GM21786 (cell line): Measurements from ENCODE around the gene FJX1.
"Not testable (repeated sequence)": the region's sequence is repeated elsewhere in the genome, so short reads cannot be mapped to it uniquely, and the experiment has no call there.

Source experiments
- ATAC-seq: cut with Tn5 transposase; IDR thresholded peaks from one replicate; pipeline ENCODE4 v1.9.1; 2021; ENCODE audit not compliant: unreplicated experiment

Gene FJX1

GRCh38 chr11:35629914-35630313, 11.7 kb downstream of the FJX1 start:
- ATAC-seq = no peak

DNA sequence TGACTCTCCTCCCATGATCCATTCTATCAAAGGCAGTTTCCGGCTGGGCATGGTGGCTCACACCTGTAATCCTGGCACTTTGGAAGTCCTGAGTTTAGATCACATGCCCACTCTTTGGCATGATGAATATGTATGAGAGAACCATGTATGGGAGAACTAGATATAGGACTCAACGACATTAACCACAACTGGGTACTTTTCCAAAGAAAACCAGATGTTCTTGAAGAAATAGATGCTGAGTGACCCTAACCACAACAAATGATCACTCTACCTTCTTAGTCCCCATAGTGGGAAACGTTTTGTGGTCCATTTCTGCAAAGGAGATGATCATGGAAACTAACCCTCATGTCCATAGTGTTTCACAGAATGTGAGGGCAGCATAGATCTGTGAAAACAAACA, 13.6 kb downstream of the FJX1 start:
- ATAC-seq = no peak

DNA sequence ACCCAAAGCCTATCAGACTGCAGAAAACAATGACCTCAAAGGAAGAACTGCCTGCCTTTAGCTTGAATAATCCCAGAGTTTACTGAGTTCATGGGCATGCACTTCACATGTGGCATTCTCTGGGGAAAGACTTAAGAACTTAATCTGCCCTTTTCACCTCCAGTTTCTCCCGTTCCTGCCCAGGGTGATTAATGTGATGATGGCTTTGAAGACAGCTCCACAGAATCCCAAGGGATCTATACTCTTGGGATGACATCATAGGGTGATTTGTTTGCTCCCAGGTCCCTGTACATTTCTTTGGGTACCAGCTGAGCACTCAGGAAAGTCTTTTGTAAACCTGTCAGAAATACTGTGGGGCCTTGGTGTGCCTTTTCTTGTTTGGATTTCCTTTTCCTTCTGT, 14.0 kb downstream of the FJX1 start:
- no peak for ATAC-seq

GRCh38 chr11:35633827-35634423, 15.7 kb downstream of the FJX1 start:
- no peak for ATAC-seq

GRCh38 chr11:35635933-35636332, 17.7 kb downstream of the FJX1 start:
- ATAC-seq = no peak

DNA sequence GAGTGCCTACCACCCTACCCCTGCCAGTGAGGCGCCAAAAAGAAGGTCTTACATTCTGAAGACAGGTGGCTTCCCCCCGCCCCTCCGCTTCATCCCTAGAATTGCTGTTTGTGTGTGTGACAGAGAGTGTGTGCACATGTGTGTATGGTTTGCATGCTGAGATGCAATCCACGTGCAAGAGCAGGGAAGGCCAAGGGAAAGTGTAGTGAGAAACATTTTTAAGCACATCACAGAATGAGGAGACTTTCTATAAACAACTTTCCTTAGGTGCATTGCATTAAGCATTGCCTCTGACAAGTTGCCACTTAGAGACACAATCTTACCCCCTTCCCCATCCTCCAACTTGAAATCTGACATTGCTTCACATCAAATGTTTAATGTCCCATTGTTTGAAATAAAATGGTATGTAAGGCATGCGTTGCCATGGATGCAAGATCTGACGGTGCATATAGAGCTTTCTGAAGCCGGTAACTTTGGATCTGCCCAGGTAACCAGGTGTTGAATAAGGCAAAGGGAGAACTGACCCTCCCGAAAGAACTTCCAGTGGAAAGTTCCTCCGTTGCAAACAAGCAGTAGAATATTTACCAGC, 21.4 kb downstream of the FJX1 start:
- no peak for ATAC-seq

GRCh38 chr11:35641171-35641897, 23.1 kb downstream of the FJX1 start:
- no peak for ATAC-seq

DNA sequence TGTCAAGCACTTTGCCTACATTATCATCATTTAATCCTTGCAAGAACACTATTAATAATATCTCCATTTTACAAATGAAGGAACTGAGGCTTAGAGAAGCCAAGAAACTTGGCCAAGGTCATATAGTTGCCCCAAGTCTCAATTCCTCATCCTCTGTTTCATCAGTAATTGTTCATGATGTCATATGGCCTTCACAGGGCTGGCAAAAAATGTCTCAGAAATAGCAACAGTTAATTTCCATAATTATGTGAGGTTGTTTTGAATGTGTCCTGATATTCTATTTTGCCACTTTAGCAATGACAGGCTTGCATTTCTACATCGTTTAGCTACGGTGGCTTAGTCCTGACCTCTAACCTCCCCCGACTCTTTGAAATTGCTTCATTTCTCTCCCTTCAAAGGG, 23.7 kb downstream of the FJX1 start:
- no peak for ATAC-seq

DNA sequence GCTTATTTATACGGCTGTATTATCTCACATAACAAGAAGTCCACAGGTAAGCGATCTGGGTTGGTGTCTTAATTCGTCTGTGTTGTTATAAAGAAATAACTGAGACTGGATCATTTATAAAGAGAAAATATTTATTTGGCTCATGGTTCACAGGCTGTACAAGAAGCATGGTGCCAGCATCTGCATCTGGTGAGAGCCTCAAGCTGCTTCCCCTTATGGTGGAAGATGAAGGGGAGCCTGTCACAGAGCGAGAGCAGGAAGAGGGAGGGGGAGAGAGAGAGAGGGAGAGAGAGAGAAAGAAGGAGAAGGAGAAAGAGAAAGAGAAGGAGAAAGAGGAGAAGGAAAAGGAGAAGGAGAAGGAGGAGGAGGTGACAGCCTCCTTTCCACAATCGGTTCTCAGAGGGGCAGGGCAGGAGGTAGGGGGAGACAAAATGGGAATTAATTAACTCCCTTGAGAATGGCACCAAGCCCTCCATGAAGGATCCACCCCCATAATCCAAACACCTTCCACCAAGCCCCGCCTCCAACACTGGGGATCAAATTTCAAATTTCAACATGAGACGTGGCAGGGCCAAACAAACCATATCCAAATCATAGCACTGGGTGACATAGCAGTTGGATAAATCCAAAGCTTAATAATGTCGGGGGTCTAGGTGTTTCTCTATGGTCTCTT, 29.3 kb downstream of the FJX1 start:
- no peak for ATAC-seq

DNA sequence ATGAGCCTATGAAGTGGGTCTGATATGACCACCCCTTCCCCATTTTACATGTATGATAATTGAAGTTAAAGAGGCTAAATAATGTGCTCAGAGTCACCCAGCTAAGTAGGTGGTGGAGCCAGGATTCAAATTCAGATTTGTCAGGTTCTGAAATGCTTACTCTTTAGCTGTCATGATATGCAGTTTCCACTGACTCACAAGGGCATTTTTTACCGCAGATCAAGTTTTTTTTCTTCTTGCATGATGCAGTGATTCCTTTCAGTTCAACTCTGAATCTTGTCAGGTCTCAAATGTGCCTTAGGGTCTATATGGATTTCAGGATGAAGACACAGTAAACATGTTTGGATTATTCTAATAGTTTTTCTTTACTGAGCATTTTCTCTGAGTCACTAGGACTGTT, 31.7 kb downstream of the FJX1 start:
- ATAC-seq = no peak

DNA sequence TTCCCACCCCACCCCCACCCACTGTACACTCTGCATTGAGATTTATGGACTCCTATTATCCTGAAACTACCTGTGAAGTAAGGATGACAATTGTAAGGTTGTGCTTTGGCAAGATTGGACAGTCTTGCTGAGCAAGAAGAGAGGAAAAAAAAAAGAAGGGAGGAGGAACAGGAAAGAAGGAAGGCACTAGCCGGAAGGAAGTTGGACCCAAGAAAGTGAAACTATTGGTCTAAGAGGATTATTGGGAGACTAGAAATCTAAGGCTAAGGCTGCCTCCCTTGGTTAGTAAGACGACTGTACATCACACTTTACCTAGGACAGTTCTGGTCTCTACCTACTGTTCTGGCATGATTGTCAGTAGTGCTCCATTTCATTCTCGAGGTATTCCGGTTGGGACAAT, 32.2 kb downstream of the FJX1 start:
- no peak for ATAC-seq

DNA sequence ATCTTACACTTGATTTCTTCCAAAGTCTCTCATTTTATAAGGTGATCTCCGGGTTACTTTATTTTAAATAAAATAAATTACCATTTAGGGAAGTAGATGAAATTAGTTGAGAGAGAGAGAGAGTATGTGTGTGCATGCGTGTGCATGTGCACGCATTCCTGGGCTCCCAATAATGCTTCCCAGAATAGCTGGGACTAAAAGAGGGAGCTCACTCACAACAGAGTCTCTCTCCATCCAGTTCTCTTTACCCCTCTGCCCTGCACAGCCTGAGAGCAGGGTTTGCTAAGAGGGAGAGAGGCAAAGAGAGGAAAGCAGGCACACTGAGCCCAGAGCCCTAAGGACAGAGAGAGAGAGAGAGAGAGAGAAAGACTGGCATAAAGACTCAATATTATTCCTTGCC, 33.0 kb downstream of the FJX1 start:
- no peak for ATAC-seq

- ATAC-seq = not testable (repeated sequence)
These were observed 34.5 kb downstream of the FJX1 start for GRCh38 chr11:35652786-35653185.

DNA sequence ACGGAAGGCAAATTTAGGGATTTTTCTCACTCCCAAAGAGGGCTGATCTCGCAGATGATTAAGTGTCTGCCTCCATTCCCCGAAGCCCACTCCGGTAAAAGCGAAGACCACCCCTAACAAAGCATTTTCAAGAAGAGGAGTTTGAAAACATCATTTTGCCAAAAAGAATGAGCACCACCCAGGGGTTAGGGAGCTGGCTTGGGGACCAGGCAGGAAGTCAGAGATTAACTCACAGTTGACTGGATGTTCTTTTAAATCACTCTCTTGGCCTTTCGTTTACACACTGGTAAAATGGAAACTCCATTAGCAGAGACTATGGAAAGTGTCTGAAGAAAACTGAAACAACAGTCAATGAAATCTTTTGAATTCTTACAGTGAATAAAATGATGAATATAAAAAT, 36.5 kb downstream of the FJX1 start:
- no peak for ATAC-seq

- ATAC-seq = no peak
These were observed 37.0 kb downstream of the FJX1 start for GRCh38 chr11:35655254-35655653.

DNA sequence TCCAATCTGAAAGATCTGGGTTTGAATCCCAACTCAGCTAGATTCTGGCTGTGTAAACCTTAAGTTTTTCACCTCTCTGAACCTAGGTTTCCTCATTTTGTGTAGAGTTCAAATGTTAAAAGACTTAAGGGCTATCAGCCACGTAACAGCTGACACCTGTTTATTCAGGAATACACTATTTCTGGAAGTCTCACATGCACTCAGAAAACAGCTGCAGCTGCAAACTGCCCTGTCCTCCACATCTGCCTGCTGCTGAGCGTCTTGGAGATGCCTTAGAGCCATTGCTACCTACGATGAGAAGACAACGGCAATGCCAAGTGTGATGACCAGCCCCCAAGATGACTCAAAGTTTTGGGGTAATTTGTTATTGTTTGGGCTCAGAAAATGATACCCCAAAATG, 37.6 kb downstream of the FJX1 start:
- ATAC-seq = no peak

- no peak for ATAC-seq
These were observed 40.0 kb downstream of the FJX1 start for GRCh38 chr11:35658020-35658948.

DNA sequence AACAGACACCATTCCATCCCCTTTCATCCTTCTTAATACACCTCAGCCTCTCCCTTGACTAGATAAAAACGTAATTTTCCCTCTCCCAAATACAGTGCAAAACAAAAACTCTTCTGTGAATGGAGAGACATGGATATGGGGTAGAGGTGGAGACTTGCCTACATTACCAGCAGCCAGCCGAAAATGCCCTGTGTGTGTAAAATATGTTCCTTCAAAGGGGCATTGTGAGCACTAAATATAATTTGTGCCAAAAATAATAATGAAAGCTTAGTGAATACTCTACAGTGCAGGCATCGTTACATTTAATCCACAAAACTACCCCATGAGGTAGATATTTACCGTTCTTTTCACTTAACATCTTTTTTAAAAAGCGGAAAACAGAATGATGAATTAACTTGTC, 43.3 kb downstream of the FJX1 start:
- no peak for ATAC-seq

GRCh38 chr11:35662061-35662648, 43.9 kb downstream of the FJX1 start:
- peak; percentile 41 for ATAC-seq

DNA sequence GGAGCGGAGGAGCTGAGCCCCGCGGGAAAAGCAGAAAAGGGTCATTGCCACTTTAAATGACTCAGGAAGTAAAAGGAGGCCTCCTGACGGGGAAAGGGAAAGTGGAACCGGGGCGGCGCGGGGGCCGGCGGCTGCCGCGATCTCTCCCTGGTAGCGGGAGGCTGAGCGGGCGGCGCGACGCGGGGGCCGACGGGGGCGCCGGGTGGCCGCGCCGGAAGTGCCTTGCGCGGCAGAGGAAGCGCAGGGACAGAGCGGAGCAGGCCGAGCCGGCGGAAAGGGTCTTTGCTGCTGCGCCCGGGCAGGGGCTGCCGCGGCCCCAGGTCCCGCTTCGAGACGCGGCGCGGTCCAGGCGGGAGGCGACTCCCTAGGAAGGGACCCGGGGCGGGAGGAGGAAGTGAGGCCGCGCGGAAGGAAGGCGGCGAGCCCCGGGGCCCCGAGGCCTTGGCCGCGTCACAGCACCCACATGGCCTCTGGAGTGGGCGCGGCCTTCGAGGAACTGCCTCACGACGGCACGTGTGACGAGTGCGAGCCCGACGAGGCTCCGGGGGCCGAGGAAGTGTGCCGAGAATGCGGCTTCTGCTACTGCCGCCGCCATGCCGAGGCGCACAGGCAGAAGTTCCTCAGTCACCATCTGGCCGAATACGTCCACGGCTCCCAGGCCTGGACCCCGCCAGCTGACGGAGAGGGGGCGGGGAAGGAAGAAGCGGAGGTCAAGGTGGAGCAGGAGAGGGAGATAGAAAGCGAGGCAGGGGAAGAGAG, 44.6 kb downstream of the FJX1 start, which contains the start of gene TRIM44:
TSS of gene TRIM44 (plus strand) at position 127 of the 759 bp plus-strand sequence. CDS start at position 464, 337 bp downstream.
- peak; percentile 92 for ATAC-seq
